IMR-90 (cell line): ENCODE data around the gene KCNMA1. TPM values are rescaled to one million over a fixed set of nuclear protein-coding genes. Genes with fewer than 3 reads are reported as not detected.

Source experiments
- ATAC-seq: fragments of 200-7000 bp; cut with Tn5 transposase; 2 replicates; pipeline ENCODE4 v1.9.1; 2020; ENCODE audit warnings: low read depth, mild to moderate bottlenecking, moderate library complexity
- BruUV-seq: library from RNA; stranded (reverse); fragments of 400-500 nt; replicated peaks from 2 replicates; lab custom pipeline; 2021; lab: Mats Ljungman, UMichigan
- CTCF ChIA-PET: fragments of 300-600 bp; formaldehyde crosslinking; extraction: SDS; loops from one replicate; lab custom pipeline; 2021; ENCODE audit warnings: antibody characterized with exemption; lab: Yijun Ruan, JAX
- POLR2A ChIA-PET: fragments of 300-600 bp; sonication (Branson Sonifier 250); formaldehyde crosslinking; loops from one replicate; lab custom pipeline; 2022; ENCODE audit warnings: antibody characterized with exemption; ENCODE audit not compliant: unreplicated experiment; lab: Charles Lee
- DNase-seq: peaks from one replicate; pipeline ENCODE4 v3.0.0; 2013
- H2AFZ ChIP-seq: replicated peaks from 2 replicates; pipeline ENCODE3; 2013; ENCODE audit warnings: low read length, mild to moderate bottlenecking; ENCODE audit not compliant: poor library complexity
- H2AK5ac ChIP-seq: 2 replicates; pipeline ENCODE4 v1.6.1; 2013; ENCODE audit warnings: low read depth, low read length, inconsistent platforms
- H2AK9ac ChIP-seq: replicated peaks from 2 replicates; pipeline ENCODE3; 2013; ENCODE audit warnings: mild to moderate bottlenecking, low read depth, low read length, moderate library complexity; ENCODE audit not compliant: poor library complexity
- H2BK120ac ChIP-seq: 2 replicates; pipeline ENCODE4 v1.6.1; 2013; ENCODE audit warnings: low read depth, low read length, inconsistent platforms
- H2BK15ac ChIP-seq: 3 replicates; pipeline ENCODE4 v1.6.1; 2013; ENCODE audit warnings: low read depth, low read length, inconsistent platforms
- H2BK20ac ChIP-seq: 2 replicates; pipeline ENCODE4 v1.6.1; 2013; ENCODE audit warnings: low read depth, mild to moderate bottlenecking, inconsistent platforms, low read length, moderate library complexity
- H2BK5ac ChIP-seq: 2 replicates; pipeline ENCODE4 v1.6.1; 2013; ENCODE audit warnings: mild to moderate bottlenecking, low read depth, low read length, inconsistent platforms; ENCODE audit not compliant: poor library complexity, severe bottlenecking
- H3K14ac ChIP-seq: replicated peaks from 2 replicates; pipeline ENCODE4 v1.6.1; 2013; ENCODE audit warnings: low read depth, low read length, inconsistent platforms
- H3K18ac ChIP-seq: 2 replicates; pipeline ENCODE4 v1.6.1; 2013; ENCODE audit warnings: low read depth, low read length, control low read depth
- H3K23ac ChIP-seq: 2 replicates; pipeline ENCODE4 v1.6.1; 2013; ENCODE audit warnings: low read depth, low read length, inconsistent platforms
- H3K27ac ChIP-seq: 2 replicates; pipeline ENCODE4 v1.5.1; 2013; ENCODE audit warnings: mild to moderate bottlenecking, control low read depth, low read length; ENCODE audit not compliant: insufficient read depth
- H3K27me3 ChIP-seq: 2 replicates; pipeline ENCODE4 v1.6.1; 2013; ENCODE audit warnings: low read length; ENCODE audit not compliant: control insufficient read depth, insufficient read depth
- H3K36me3 ChIP-seq: 2 replicates; pipeline ENCODE4 v1.6.1; 2013; ENCODE audit warnings: low read length, mixed read lengths; ENCODE audit not compliant: control insufficient read depth, insufficient read depth
- H3K4ac ChIP-seq: 2 replicates; pipeline ENCODE4 v1.6.1; 2013; ENCODE audit warnings: low read depth, low read length, inconsistent platforms
- H3K4me1 ChIP-seq: 2 replicates; pipeline ENCODE4 v1.6.1; 2013; ENCODE audit warnings: low read length, mixed read lengths; ENCODE audit not compliant: control insufficient read depth, insufficient read depth
- H3K4me2 ChIP-seq: 2 replicates; pipeline ENCODE4 v1.6.1; 2013; ENCODE audit warnings: low read depth, mild to moderate bottlenecking, control low read depth, low read length, moderate library complexity
- H3K4me3 ChIP-seq: 2 replicates; pipeline ENCODE4 v1.5.1; 2013; ENCODE audit warnings: low read depth, mild to moderate bottlenecking, control low read depth, low read length, moderate library complexity; ENCODE audit not compliant: insufficient read depth
- H3K56ac ChIP-seq: 2 replicates; pipeline ENCODE4 v1.6.1; 2013; ENCODE audit warnings: low read length, inconsistent platforms; ENCODE audit not compliant: insufficient read depth; ENCODE audit errors: extremely low read depth
- H3K79me1 ChIP-seq, 2 experiments: 2 replicates each; pipeline ENCODE4 v1.6.1; 2013; ENCODE audit warnings: low read length in 2 of 2, inconsistent platforms in 1 of 2, low read depth in 1 of 2
- H3K9ac ChIP-seq: 2 replicates; pipeline ENCODE4 v1.6.1; 2013; ENCODE audit warnings: low read depth, low read length, control low read depth
- H3K9me1 ChIP-seq: 2 replicates; pipeline ENCODE4 v1.6.1; 2013; ENCODE audit warnings: low read length, inconsistent platforms; ENCODE audit not compliant: insufficient read depth
- H3K9me3 ChIP-seq: 2 replicates; pipeline ENCODE4 v1.6.1; 2013; ENCODE audit warnings: low read length; ENCODE audit not compliant: control insufficient read depth, insufficient read depth
- H4K20me1 ChIP-seq: 2 replicates; pipeline ENCODE4 v1.6.1; 2013; ENCODE audit warnings: low read length, inconsistent platforms; ENCODE audit not compliant: insufficient read depth
- H4K5ac ChIP-seq: 2 replicates; pipeline ENCODE4 v1.6.1; 2013; ENCODE audit warnings: mild to moderate bottlenecking, low read depth, low read length, control low read depth
- H4K8ac ChIP-seq, 2 experiments: 2 replicates each; pipeline ENCODE4 v1.6.1; 2013; ENCODE audit warnings: low read depth in 2 of 2, low read length in 2 of 2, control low read depth in 1 of 2, inconsistent platforms in 1 of 2
- H4K91ac ChIP-seq: 2 replicates; pipeline ENCODE4 v1.6.1; 2013; ENCODE audit warnings: low read depth, low read length, inconsistent platforms; ENCODE audit not compliant: insufficient read depth
- BHLHE40 ChIP-seq: fragments of 150-350 bp; IDR thresholded peaks from 2 replicates; pipeline ENCODE4 v1.6.1; 2016; ENCODE audit warnings: mild to moderate bottlenecking, low read depth, low read length
- CEBPB ChIP-seq: IDR thresholded peaks from 2 replicates; pipeline ENCODE4 v1.6.1; 2012; ENCODE audit warnings: low read depth, low read length, improper control_type of control experiment
- CHD1 ChIP-seq: IDR thresholded peaks from 2 replicates; pipeline ENCODE4 v1.6.1; 2012; ENCODE audit warnings: low read depth, low read length, improper control_type of control experiment
- FOS ChIP-seq: fragments of 150-350 bp; IDR thresholded peaks from 2 replicates; pipeline ENCODE4 v1.6.1; 2016; ENCODE audit warnings: low read depth, low read length
- MAFK ChIP-seq: IDR thresholded peaks from 2 replicates; pipeline ENCODE4 v1.6.1; 2012; ENCODE audit warnings: low read depth, low read length, improper control_type of control experiment
- MAZ ChIP-seq: IDR thresholded peaks from 2 replicates; pipeline ENCODE4 v1.6.1; 2012; ENCODE audit warnings: low read depth, mild to moderate bottlenecking, low read length, improper control_type of control experiment, moderate library complexity, borderline replicate concordance
- MXI1 ChIP-seq: IDR thresholded peaks from 2 replicates; pipeline ENCODE4 v1.6.1; 2012; ENCODE audit warnings: low read depth, mild to moderate bottlenecking, low read length, moderate library complexity, borderline replicate concordance
- NFE2L2 ChIP-seq: fragments of 150-350 bp; IDR thresholded peaks from 2 replicates; pipeline ENCODE4 v1.6.1; 2016; ENCODE audit warnings: low read depth, mild to moderate bottlenecking, low read length
- POLR2A ChIP-seq: IDR thresholded peaks from 2 replicates; pipeline ENCODE4 v1.6.1; 2012; ENCODE audit warnings: mild to moderate bottlenecking, low read depth, low read length
- RAD21 ChIP-seq: IDR thresholded peaks from 2 replicates; pipeline ENCODE4 v1.6.1; 2012; ENCODE audit warnings: low read length, improper control_type of control experiment
- RCOR1 ChIP-seq: IDR thresholded peaks from 2 replicates; pipeline ENCODE4 v1.6.1; 2012; ENCODE audit warnings: mild to moderate bottlenecking, low read length, improper control_type of control experiment; ENCODE audit not compliant: insufficient replicate concordance
- RFX5 ChIP-seq: IDR thresholded peaks from 2 replicates; pipeline ENCODE4 v1.8.0; 2012; ENCODE audit warnings: low read depth, mild to moderate bottlenecking, low read length, moderate library complexity
- SMC3 ChIP-seq: fragments of 150-350 bp; IDR thresholded peaks from 2 replicates; pipeline ENCODE4 v1.6.1; 2016; ENCODE audit warnings: low read depth, mild to moderate bottlenecking, antibody characterized with exemption, low read length, moderate library complexity
- WGBS, 2 experiments: methylation state at CpG; one replicate each; pipeline versions ENCODE4 v1.1.5 to v1.1.7; 2013; ENCODE audit warnings: missing lambda C conversion rate in 2 of 2; ENCODE audit not compliant: insufficient read length in 1 of 2; ENCODE audit errors: extremely low coverage in 2 of 2; 5-methylcytosine and 5-hydroxymethylcytosine counted together
- dilution Hi-C: fragments of 300-500 bp; cut with HindIII; formaldehyde crosslinking; loops from one replicate; pipeline ENCODE4 v1.14.3; 2018; ENCODE audit warnings: low sequenced_read_pairs; ENCODE audit not compliant: unreplicated experiment
- in situ Hi-C: fragments of 300-500 bp; cut with MboI; formaldehyde crosslinking; loops from 3 replicates; pipeline ENCODE4 v1.14.3; 2019; ENCODE audit warnings: low sequenced_read_pairs, inconsistent platforms, mixed read lengths
- intact Hi-C: fragments of 100-400 bp; cut with micrococcal nuclease; formaldehyde crosslinking; loops from 2 replicates; pipeline ENCODE4 v1.10.0; 2022
- polyA plus RNA-seq, 3 experiments: library from polyadenylated mRNA; depleted of rRNA; stranded (reverse); fragments of >200 nt; gene quantifications; 2 replicates each; pipeline ENCODE4 v1.2.3, GENCODE V29; 2012; ENCODE audit warnings: low replicate concordance in 1 of 3
- total RNA-seq: library from RNA; depleted of rRNA; stranded (reverse); fragments of >200 nt; gene quantifications from 2 replicates; pipeline ENCODE4 v1.2.3, GENCODE V29; 2012
- TF ChIP-seq, protein P1 (sequence below): fragments of 150-350 bp; IDR thresholded peaks from 2 replicates; pipeline ENCODE4 v1.6.1; 2016; ENCODE audit warnings: low read depth, mild to moderate bottlenecking, low read length, moderate library complexity, borderline replicate concordance
- TF ChIP-seq, protein P2 (sequence below): fragments of 150-350 bp; IDR thresholded peaks from 2 replicates; pipeline ENCODE4 v1.6.1; 2017; ENCODE audit warnings: mild to moderate bottlenecking, antibody characterized with exemption, low read length, low read depth

The KCNMA1 gene
- total and polyA plus RNA-seq, 2 of the 4 experiments (the other 2 are of a cell fraction), result 25.6 to 29.6 TPM

DNA sequence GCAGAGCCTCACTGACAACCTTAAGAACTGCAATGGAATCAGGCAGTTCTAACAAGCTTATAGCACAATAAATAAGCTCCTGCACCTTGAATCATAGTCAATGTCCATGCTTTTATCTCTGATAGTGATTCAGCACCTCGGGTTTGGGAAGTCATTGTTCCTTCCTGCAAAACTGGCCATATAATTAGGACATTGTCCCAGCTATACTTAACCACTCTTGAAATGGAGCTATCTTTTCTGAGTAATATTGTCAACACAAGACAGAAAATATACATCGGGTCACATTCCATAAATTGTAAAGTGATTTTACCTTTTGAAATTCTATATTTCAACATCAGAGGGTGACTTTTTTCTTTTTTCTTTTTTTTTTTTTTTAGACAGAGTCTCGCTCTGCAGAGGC lies 682.8 kb downstream of the KCNMA1 start:
- no peak overlapping the region for H2AK5ac ChIP-seq
- no peak overlapping the region for H3K9ac ChIP-seq
- H3K79me1 ChIP-seq, result no peaks in the 10 kb centered on the region
- no peak overlapping the region for H3K4ac ChIP-seq
- H2BK15ac ChIP-seq, result no peak overlapping the region
- H4K20me1 ChIP-seq, result no peaks in the 10 kb centered on the region
- no peak overlapping the region for H3K4me3 ChIP-seq
- no peak overlapping the region for H2BK20ac ChIP-seq
- H4K8ac ChIP-seq, result no peak overlapping the region
- no peak overlapping the region for H2BK5ac ChIP-seq
- H3K4me2 ChIP-seq, result no peak overlapping the region
- intact Hi-C loops (no loop called here), in situ Hi-C loops (no loop called here), dilution Hi-C loops (no loop called here)
- H3K27ac ChIP-seq, result no peak overlapping the region
- H2AK9ac ChIP-seq, result no peak overlapping the region
- no peak for DNase-seq
- no peaks in the 10 kb centered on the region for H3K36me3 ChIP-seq
- H3K9me3 ChIP-seq, result no peaks in the 10 kb centered on the region
- no peak overlapping the region for H4K91ac ChIP-seq
- H3K14ac ChIP-seq, result no peak overlapping the region
- no peak overlapping the region for H3K56ac ChIP-seq
- H3K18ac ChIP-seq, result no peak overlapping the region
- no peak for ATAC-seq
- no peak overlapping the region for H2AFZ ChIP-seq
- BruUV-seq, result no TSS peak
- H3K23ac ChIP-seq, result no peak overlapping the region
- POLR2A ChIA-PET, result no interaction called here
- no peak for TF ChIP-seq SMC3
- TF ChIP-seq MAFK, result no peak
- TF ChIP-seq, protein P1, sequence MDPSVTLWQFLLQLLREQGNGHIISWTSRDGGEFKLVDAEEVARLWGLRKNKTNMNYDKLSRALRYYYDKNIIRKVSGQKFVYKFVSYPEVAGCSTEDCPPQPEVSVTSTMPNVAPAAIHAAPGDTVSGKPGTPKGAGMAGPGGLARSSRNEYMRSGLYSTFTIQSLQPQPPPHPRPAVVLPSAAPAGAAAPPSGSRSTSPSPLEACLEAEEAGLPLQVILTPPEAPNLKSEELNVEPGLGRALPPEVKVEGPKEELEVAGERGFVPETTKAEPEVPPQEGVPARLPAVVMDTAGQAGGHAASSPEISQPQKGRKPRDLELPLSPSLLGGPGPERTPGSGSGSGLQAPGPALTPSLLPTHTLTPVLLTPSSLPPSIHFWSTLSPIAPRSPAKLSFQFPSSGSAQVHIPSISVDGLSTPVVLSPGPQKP, result no peak
- TF ChIP-seq RCOR1, result no peak
- TF ChIP-seq FOS, result no peak
- TF ChIP-seq MAZ, result no peak
- TF ChIP-seq MXI1, result no peak
- TF ChIP-seq POLR2A, result no peak
- TF ChIP-seq, protein P2, sequence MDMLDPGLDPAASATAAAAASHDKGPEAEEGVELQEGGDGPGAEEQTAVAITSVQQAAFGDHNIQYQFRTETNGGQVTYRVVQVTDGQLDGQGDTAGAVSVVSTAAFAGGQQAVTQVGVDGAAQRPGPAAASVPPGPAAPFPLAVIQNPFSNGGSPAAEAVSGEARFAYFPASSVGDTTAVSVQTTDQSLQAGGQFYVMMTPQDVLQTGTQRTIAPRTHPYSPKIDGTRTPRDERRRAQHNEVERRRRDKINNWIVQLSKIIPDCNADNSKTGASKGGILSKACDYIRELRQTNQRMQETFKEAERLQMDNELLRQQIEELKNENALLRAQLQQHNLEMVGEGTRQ, result no peak
- TF ChIP-seq CEBPB, result no peak
- TF ChIP-seq NFE2L2, result no peak
- no peak for TF ChIP-seq RFX5
- no peak for TF ChIP-seq CHD1
- TF ChIP-seq BHLHE40, result no peak
- TF ChIP-seq RAD21, result no peak
- CTCF ChIA-PET, result interaction anchor here (0.7 kb wide), 1 partner anchor 173 kb away, joined by 3 read pairs; no protein-coding TSS in a partner anchor
- H4K5ac ChIP-seq, result no peak overlapping the region
- WGBS, 2 experiments, result no CpG with 5 or more reads among the region's 3 CpGs
- no peak overlapping the region for H2BK120ac ChIP-seq
- H3K27me3 ChIP-seq, result no peaks in the 10 kb centered on the region
- no peaks in the 10 kb centered on the region for H3K9me1 ChIP-seq
- no peaks in the 10 kb centered on the region for H3K4me1 ChIP-seq
